HG03108 (cell line): ENCODE results near the gene CDH4.

ENCODE experiments used
- ATAC-seq: cut with Tn5 transposase; IDR thresholded peaks from one replicate; pipeline ENCODE4 v1.9.1; 2021; ENCODE audit warnings: moderate library complexity; ENCODE audit not compliant: unreplicated experiment

CDH4 gene

DNA sequence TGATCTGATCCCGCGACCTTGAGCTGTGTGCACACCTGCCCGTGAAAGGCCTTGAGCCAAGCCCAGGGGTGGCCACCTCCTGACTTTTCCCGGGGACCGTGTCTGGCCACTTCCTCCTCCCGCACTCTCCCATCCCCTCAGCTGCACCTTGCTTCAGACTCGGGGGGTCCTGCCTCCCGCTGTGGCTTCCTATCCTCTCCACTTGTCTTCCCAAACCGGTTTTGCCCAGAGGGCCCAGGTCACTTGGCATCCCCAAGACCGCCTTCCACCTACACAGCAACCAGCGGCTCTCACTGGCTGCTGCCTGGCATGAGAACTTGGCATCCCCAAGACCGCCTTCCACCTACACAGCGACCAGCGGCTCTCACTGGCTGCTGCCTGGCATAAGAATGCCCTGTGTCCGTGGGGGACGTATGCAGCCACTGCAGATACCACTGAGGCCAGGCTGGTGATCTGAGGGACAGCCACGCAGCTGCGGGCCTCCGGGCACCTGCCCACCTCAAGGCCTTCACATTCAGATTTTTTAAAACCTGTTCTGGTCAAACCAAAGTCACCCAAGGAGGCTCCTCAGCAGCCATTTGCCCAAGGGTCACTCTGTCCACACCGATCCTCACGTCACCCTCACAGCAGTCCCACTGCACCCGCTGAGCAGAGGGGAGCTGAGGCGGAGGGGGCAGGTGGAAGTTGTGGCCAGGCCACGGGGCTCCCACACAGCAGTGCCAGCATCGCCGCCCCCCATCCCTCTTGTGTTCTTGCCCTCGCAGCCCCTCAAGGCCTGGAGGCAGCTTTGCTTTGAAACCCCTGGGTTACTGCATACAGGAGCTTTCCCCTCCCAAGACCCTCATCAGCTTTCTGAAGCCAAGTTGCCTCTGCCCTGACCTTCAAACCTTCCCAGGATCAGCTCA lies 568.1 kb downstream of the CDH4 start:
- no peak for ATAC-seq

DNA sequence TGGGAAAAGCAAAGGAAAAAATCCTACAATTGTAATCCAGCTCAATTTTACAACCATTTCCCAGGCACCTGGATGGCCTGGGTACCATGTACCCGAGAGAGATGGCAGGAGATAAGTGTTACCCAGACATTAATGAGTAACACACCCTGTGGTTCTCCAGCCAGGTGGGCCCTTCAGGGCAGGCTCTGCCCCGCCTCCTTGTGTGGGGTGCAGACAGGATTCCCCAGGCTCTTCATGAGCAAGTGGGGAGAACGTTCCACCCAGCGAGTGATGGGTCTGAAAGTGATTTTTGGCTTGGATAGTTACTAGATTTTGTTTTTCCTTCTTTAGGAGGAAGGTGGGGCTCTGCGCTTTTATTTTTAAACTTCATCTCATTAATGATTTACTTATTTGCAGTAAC lies 569.7 kb downstream of the CDH4 start:
- ATAC-seq: no peak

DNA sequence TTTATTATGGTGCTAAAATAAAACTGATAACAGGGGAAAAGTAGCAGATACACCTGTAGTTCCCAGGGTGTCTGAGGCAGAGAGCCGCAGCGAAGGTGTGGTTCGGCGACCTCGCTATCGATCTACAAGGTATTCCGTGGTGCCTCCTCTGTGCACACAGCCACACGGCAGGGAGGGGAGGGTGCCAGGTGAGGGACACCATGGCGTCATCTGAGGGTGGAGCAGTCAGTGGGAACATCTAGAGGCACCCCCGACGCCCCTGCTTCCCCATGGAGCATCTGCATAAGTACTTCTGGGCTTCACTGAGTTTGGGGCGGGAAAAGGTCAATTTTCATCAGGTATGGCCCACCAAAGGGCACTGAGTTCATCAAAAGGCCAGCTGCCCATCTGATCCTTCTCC lies 570.3 kb downstream of the CDH4 start:
- no peak for ATAC-seq

DNA sequence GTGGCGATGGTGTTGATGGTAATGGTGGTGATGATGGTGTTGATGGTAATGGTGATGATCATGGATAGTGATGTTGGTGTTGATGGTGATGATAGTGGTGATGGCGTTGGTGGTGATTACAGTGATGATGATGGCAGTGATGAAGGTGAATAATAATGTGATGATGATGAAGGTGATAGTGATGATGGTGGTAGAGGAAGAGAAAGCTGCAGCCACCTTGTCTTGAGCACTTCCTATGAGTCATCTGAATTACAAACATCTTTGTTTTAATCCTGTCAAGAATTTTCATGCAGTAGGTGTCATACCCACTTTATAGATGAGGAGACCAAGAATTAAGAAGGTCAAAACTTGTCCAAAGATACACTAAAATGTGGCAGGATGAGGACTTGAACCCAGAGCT lies 571.2 kb downstream of the CDH4 start:
- ATAC-seq: no peak

DNA sequence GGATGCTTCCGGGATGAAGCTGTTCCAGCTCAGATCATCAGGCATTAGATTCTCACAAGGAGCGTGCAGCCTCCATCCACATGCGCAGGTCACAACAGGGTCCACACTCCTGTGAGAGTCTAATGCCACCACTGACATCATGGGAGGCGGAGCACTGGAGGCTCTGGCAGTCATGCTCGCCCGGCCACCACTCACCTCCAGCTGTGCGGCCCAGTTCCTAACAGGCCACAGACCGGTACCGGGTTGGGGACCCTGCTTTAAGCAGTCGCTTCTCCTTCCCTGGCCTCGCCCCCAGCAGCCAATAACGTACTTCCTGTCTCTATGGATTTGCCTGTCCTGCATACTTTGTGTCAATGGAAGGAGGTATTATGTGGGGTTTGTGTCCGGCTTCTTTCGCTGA lies 576.8 kb downstream of the CDH4 start:
- no peak for ATAC-seq

DNA sequence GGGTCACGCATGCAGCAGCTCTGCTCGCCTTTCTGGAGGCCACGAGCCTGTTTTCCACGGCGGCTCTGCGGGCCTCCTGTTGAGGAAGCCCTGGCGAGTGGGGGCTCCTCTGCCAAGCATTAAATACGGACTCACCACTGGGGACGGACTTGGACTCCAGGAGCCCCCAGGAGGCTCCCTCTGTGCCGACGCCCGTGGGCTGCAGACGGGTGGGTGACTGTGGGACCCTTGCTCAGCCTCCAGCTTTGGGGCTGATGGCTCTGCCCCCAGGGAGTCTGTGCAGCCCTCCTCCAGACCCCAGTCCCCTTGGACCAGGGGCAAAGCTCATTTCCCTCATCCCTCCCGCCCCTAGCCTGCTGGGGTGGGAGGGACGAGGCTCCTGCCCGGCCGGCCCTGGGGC lies 577.5 kb downstream of the CDH4 start:
- ATAC-seq: no peak

DNA sequence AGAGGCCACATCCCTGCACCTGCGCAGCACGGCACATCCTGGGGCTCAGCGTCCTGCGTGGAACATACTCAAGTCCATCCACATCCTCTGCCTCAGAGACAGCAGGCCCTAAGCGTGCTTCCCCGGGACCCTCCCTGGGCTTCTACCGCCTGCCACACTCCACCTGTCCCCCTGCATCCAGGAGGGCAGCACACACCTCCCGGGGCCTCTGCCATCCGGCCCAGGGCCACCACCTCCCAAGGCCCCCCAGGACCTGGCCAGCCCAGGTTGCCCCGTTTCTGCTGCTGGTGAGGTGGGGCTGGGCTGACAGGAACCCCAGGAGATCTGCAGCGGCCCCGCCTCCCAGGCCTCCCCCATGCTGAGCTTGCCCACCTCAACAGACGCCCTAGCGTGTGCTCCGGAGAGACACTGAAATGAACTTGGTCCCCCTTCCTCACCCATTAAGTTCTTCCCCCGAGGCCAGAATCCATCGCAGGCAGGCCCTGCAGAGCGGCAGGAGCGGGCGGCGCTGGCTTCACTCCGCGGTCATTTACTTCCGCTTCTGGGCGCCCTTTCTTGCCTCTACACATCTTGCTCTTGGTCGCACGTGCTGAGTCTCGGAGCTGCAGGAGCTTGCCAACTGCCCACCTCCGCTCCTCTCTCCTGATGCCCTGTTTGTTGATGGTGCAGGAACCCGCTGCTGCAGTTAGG lies 578.3 kb downstream of the CDH4 start:
- ATAC-seq: no peak

DNA sequence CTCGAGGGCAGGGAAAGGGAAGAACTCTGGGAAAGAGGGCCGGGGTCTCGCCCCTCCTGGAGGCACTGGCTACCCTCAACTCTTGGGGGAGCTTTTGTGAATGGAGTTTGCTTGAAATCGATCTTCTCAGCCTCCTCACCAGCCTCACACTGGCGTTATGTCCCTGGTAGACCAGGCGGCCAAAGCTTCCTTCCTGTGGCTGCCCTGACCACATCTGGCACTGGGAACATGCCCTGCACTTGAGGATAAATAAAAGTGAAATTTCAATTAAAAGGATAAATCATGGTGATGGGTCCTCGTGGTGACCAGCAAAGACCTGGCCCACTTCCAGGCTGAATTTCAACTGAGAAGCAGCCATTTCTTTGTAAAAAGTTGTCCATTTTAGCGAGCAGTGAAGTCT lies 578.9 kb downstream of the CDH4 start:
- ATAC-seq: no peak

DNA sequence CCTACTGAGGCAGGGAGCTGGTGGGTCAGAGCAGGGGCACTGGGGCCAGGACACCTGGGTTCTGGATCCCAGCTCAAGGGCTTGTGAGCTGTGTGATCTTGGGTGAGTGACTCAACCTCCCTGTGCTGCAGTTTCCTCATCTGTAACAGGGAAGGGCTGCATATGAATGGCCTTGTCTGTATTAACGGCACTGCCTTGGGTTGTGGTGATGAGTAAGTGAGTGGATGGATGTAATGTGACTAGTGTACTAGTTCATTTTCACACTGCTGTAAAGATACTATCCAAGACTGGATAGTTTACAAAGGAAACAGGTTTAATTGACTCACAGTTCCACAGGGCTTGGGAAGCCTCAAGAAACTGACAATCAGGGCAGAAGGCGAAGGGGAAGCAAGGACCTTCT lies 580.1 kb downstream of the CDH4 start:
- ATAC-seq: no peak

DNA sequence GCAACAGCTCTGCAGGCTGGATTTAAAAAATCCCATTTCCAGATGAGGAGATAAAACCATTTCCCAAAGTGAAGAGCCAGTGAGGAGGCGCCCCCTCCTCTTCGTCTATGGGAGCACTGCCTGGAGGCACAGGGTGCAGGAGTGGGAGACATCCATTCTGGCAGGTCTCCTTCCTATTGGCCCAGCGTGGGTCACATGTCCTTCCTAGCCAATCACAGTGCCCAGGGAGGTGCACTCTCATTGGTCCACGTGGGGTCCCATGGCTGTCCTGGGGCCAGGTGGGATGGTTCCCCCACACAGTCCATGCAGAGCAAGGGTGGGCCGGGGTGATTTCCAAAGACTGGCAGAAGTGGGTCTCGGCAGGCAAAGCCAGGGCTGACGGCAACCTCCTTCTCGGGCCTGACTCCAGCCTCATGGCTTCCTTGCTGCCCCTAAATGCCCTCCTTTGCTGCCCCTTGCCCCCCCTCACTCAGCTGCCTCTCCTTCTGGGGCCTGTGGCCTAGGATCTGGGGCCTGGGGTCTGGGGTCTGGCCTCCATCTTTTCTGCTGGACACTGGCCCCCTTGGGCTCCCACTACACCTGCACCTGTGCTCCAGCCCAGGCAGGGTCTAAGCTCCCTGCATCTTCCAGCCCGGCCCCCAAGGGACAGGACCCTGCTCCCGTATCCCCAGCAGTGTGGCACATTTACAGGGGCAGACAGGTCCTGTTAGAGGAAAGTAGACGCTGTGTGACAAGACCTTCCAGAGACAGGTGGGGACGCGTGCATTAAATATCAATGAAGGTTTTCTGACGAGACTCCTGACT lies 581.9 kb downstream of the CDH4 start:
- no peak for ATAC-seq

DNA sequence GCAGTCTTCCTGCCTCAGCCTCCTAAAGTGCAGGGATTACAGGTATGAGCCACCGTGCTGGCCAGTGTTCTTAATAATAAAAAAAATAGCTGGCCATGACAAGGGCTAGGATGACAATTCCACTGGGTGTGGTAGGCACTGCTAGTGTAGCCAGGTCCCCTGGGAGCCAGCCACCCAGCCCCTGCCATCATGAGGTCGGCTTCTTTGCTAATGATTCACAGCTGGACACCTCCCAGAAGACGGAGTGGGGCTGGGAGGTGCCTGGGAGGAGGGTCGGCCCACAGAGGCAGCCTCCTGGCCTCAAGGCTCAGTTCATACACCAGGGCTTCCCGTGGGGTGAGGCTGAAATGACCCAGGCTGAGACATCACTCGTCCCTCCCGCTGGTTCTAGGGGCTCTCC lies 583.2 kb downstream of the CDH4 start:
- ATAC-seq: no peak

DNA sequence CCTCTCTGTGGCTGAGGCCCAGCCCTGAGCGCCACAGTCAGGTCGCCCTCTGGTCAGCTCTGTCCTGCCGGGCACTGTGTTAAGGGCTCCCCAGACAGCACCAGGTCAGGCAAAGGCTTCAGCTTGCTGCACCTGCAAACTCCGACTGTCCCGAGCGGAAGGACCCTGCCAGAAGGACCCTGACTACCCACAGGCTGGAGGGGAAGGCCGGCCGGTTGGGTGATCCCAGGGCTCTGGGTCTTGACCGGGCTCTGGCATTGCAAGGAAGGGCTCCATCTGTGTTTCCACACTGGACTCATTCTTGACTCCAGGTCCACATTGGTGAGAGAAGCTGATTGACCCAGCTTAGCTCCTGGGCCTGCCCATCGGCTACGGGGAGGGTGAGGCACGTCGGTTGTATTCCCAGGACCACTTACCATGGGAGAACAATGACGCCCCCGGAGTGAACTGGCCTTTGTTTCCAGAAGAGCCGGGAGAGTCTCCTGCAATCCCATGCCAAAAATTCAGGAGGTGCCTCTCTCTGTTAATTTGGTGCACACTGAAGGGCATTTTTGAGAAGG lies 583.8 kb downstream of the CDH4 start:
- no peak for ATAC-seq

DNA sequence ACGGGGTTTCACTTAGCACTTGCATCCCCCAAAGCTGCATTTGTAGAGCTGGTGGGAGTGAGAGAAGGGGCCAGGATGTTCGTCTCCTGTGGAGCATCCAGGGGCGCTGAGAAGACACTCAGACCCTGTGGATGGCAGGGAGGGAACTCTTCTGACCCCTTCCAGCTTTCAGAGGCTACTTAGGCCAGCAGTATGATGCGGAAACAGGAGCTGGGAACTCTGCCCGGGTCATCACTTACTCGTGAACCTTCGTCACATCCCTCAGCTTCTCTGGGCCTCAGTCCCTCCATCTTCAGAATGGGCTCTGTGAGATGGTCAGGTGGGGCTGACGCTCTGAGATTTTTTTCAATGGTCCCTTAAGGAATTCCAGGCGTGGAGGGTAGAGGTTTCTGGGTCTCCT lies 585.1 kb downstream of the CDH4 start:
- ATAC-seq: no peak

DNA sequence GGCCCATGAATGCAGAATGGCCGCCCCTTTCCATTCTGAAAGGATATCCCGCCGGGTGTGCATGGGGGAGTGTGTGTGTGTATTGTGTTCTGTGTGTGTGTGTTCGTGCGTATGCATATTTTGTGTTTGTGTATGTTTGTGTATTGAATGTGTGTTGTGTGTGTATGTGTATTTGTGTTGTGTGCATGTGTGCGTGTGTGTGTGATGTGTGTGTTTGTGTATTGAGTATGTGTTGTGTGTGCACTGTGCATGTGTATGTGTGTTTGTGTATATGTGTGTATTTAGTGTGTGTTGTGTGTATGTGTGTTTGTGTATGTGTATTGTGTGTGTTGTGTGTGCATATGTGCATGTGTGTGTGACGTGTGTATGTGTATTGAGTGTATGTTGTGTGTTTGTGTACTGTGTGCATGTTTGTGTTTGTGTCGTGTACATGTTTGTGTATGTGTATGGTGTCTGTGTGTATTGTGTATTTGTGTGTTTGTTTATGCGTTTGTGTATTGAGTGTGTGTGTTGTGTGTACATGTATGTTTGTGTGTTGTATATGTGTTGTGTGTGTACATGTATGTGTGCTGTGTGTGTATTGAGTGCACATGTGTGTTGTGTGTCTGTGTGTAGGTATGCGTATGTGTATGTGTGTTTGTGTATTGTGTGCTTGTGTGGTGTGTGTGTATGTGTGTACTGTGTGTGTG lies 587.3 kb downstream of the CDH4 start:
- ATAC-seq: no peak

DNA sequence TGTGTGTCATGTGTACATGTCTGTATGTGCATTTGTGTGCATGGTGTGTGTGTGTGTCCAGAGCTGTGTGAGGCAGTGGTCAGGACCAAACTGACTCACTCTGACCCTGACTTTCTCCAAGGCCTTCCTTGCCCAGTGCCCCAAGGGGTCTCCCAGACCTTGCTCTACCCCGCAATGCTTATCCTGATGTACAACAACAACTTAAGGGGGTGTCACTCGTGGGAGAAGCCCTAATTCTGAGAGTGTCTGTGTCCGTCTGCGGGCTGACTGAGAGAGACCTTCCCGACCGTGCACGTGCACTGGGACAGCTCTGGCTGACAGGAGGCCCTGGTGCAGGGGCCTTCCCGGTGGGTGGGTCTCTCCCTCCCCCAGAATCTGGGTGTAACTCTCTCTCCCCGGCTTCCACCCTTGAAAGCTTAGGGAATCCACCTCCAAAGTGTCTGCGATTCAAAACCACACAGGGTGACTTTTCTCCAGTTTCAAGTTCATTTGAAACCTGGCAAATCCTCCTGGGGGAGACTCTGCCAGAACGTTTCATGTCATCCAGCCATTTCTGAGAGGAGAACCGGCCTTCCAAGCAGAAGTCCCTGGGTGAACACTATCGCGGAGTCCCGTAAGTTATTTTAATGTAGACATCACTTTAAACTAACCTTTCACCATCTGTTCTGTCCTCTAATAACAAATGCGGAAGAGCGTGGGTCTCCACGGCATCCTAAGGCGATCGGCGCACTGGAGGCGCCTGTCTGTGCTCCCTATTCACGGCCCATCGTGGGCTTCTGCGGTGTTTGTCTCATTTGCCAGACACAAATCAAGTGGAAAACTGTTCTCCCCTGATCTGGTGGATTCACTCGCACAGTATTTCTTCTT lies 588.1 kb downstream of the CDH4 start:
- ATAC-seq: no peak

DNA sequence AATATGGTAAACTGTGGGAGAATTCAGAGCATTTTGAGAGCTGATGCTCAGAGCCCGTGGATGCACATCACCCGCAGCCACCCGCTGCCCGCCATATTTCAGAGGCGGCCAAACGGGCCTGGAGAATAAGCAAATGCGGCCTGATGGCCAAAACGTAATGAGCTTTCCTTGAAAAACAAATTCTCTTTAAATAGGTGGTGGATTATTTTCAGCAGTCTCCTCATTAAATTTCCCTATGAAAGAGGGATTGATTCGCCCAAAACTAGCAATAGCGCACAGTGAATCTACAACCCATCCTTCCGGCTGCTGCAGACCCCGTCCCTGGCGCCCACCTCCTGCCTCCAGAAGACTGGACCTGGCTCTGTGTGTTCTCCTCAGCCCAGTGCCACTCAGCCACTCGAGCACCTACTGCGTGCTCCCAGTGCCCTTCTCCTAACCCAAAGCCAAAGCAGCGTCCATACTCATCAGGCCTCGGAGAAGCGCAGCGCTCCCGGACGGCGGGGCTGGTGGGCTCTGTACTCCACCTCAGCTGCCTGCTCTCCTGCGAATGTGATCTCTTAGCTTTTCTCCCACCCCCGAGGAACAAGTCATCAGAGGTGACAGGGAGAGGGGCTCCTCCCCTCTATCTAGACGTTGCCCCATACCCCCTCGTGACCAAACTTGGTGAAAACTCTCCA lies 588.9 kb downstream of the CDH4 start:
- no peak for ATAC-seq

DNA sequence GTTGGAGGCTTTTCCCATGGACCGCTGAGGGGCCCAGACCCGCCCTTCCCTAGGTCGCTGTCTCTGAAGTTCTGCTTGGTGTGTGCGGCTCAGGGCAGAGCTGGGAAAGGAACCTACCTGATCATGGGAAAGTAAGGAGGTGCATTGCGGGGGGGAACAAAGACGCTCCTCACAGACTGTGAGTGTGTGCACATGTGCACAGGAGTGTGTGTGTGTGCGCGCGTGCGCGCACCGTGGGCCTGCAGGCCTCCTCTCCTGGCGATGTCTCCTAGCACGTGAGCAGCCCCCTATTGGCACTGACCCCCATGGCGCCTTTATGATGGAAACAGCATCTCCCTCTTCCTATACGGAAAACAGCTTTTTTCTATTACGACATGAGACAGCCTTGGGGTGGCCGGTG lies 589.5 kb downstream of the CDH4 start:
- ATAC-seq: no peak

DNA sequence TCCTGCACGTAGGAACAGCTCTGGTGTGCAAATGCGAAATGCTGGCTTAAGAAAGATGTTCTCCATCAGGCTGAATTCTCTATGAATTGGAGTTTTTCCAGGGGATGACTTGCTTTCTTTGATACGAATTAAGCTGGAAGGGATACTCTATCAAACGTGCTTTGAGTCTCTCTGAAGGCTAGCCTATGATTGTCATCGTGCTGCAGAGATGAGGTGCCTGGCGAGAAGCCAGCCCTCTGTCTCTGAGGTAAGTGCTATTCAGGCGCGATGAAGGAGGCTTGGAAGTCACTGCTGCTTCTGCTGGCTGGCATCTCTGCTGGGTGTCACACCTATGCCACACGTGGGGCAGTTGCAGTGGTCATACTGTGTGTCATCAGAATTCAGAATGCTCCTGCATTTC lies 589.9 kb downstream of the CDH4 start:
- ATAC-seq: no peak

DNA sequence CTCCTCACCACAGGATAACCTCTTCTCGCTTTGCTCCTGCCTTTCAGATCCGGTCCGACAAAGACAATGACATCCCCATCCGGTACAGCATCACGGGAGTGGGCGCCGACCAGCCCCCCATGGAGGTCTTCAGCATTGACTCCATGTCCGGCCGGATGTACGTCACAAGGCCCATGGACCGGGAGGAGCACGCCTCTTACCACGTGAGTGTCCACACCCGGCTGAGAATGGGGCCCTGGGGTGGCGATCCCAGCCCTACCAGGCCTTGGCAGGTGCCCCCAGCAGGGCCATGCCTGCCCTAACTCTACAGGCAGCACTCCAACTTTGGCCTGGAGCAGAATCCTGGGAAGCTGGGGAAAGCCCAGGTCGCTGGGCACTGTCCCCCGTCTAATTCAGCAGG lies 592.6 kb downstream of the CDH4 start:
- no peak for ATAC-seq
